H1 (cell line): ENCODE data around the gene ULBP3. TPM values are rescaled to one million over a fixed set of nuclear protein-coding genes. Genes with fewer than 3 reads are reported as not detected.

ENCODE experiments used
- CTCF ChIA-PET: fragments of 300-600 bp; sonication (Branson Sonifier 250); formaldehyde crosslinking; loops from one replicate; lab custom pipeline; 2021; ENCODE audit not compliant: partially characterized antibody; lab: Charles Lee
- POLR2A ChIA-PET: fragments of 300-600 bp; sonication (Branson Sonifier 250); formaldehyde crosslinking; loops from one replicate; lab custom pipeline; 2021; ENCODE audit warnings: inconsistent platforms; ENCODE audit not compliant: partially characterized antibody; lab: Charles Lee
- DNase-seq, 2 experiments: peaks; one replicate each; pipeline versions ENCODE4 v3.0.0 to v3.0.0-alpha.2; 2010 to 2022; ENCODE audit warnings: low spot score in 2 of 2, low read depth in 1 of 2, mixed read lengths in 1 of 2
- FAIRE-seq: peaks from 2 replicates; lab custom pipeline; 2011; peaks lifted over from hg19 to GRCh38; lab: Jason Lieb, UNC
- H2AFZ ChIP-seq: 2 replicates; pipeline ENCODE4 v1.8.1; 2012; ENCODE audit warnings: low read length, inconsistent platforms
- H2AK5ac ChIP-seq: 2 replicates; pipeline ENCODE4 v1.6.1; 2013; ENCODE audit warnings: low read depth, low read length
- H2BK120ac ChIP-seq: replicated peaks from 2 replicates; pipeline ENCODE3; 2013; ENCODE audit warnings: low read depth, low read length, inconsistent platforms
- H2BK12ac ChIP-seq: 2 replicates; pipeline ENCODE4 v1.6.1; 2013; ENCODE audit warnings: low read depth, low read length
- H2BK15ac ChIP-seq: 2 replicates; pipeline ENCODE4 v1.6.1; 2013; ENCODE audit warnings: low read length
- H2BK20ac ChIP-seq: 2 replicates; pipeline ENCODE4 v1.6.1; 2013; ENCODE audit warnings: low read length
- H2BK5ac ChIP-seq: 2 replicates; pipeline ENCODE4 v1.6.1; 2013; ENCODE audit warnings: low read depth, low read length
- H3K14ac ChIP-seq: 2 replicates; pipeline ENCODE4 v1.6.1; 2013; ENCODE audit warnings: inconsistent platforms; ENCODE audit not compliant: insufficient read length
- H3K18ac ChIP-seq: 2 replicates; pipeline ENCODE4 v1.6.1; 2013; ENCODE audit warnings: low read length; ENCODE audit errors: extremely low read depth
- H3K23ac ChIP-seq: 2 replicates; pipeline ENCODE4 v1.6.1; 2013; ENCODE audit warnings: inconsistent platforms; ENCODE audit not compliant: insufficient read length
- H3K23me2 ChIP-seq: 2 replicates; pipeline ENCODE4 v1.6.1; 2013; ENCODE audit warnings: low read depth, low read length
- H3K27ac ChIP-seq: 2 replicates; pipeline ENCODE4 v1.6.1; 2011; ENCODE audit warnings: low read depth, low read length, inconsistent platforms
- H3K27me3 ChIP-seq, 4 experiments: replicated peaks in 1 of 4; 1 replicate in 1 of 4; 2 replicates in 3 of 4; pipeline versions ENCODE4 v1.6.1 to v1.8.1; 2011 to 2013; ENCODE audit warnings: low read length in 3 of 4, mild to moderate bottlenecking in 3 of 4, inconsistent platforms in 2 of 4, mixed read lengths in 2 of 4, moderate library complexity in 1 of 4; ENCODE audit not compliant: control insufficient read depth in 3 of 4, insufficient read depth in 3 of 4; ENCODE audit errors: extremely low read depth in 1 of 4
- H3K36me3 ChIP-seq, 4 experiments: 2 replicates each; pipeline versions ENCODE4 v1.6.1 to v1.8.1; 2011 to 2013; ENCODE audit warnings: mild to moderate bottlenecking in 4 of 4, low read length in 3 of 4, moderate library complexity in 2 of 4, control low read depth in 1 of 4, inconsistent platforms in 1 of 4; ENCODE audit not compliant: insufficient read depth in 4 of 4, control insufficient read depth in 2 of 4
- H3K4ac ChIP-seq: replicated peaks from 2 replicates; pipeline ENCODE3; 2013; ENCODE audit warnings: low read length, low read depth, mixed read lengths, inconsistent platforms; ENCODE audit not compliant: insufficient read length
- H3K4me1 ChIP-seq, 4 experiments: replicated peaks in 1 of 4; 1 replicate in 1 of 4; 2 replicates in 3 of 4; pipeline versions ENCODE4 v1.6.1 to v1.8.1; 2011 to 2013; ENCODE audit warnings: low read length in 3 of 4, inconsistent platforms in 2 of 4, mixed read lengths in 1 of 4; ENCODE audit not compliant: insufficient read depth in 4 of 4, control insufficient read depth in 3 of 4
- H3K4me2 ChIP-seq, 2 experiments: 2 replicates each; pipeline versions ENCODE4 v1.6.1 to v1.8.1; 2011 to 2013; ENCODE audit warnings: low read depth in 2 of 2, low read length in 2 of 2, control low read depth in 1 of 2, inconsistent platforms in 1 of 2, mild to moderate bottlenecking in 1 of 2; ENCODE audit not compliant: insufficient read depth in 1 of 2
- H3K4me3 ChIP-seq, 4 experiments: fragments of 200-600, 300-600 bp in 1 of 4; sonication (generic), shearing (Covaris generic), sonication (Bioruptor Twin) in 1 of 4; 2 replicates each; pipeline versions ENCODE4 v1.5.1 to v1.8.1; 2011 to 2016; ENCODE audit warnings: low read length in 4 of 4, low read depth in 3 of 4, control low read depth in 2 of 4, inconsistent platforms in 2 of 4, mild to moderate bottlenecking in 2 of 4, mixed read lengths in 1 of 4, moderate library complexity in 1 of 4; ENCODE audit not compliant: insufficient read depth in 2 of 4; ENCODE audit errors: extremely low read depth in 1 of 4
- H3K56ac ChIP-seq: replicated peaks from 2 replicates; pipeline ENCODE3; 2013; ENCODE audit warnings: low read depth, mild to moderate bottlenecking, mixed read lengths, low read length, inconsistent platforms; ENCODE audit not compliant: insufficient read length
- H3K79me1 ChIP-seq: 2 replicates; pipeline ENCODE4 v1.6.1; 2013; ENCODE audit warnings: low read depth, low read length, control low read depth
- H3K79me2 ChIP-seq, 2 experiments: 2 replicates each; pipeline versions ENCODE4 v1.6.1 to v1.8.1; 2012 to 2013; ENCODE audit warnings: low read length in 2 of 2, mild to moderate bottlenecking in 2 of 2, inconsistent platforms in 1 of 2; ENCODE audit not compliant: insufficient read depth in 2 of 2, control insufficient read depth in 1 of 2
- H3K9ac ChIP-seq, 4 experiments: replicated peaks in 1 of 4; 1 replicate in 1 of 4; 2 replicates in 3 of 4; pipeline versions ENCODE4 v1.6.1 to v1.8.1; 2011 to 2013; ENCODE audit warnings: low read depth in 3 of 4, low read length in 3 of 4, control low read depth in 2 of 4, mild to moderate bottlenecking in 2 of 4, moderate library complexity in 2 of 4, inconsistent platforms in 1 of 4; ENCODE audit errors: extremely low read depth in 1 of 4
- H3K9me3 ChIP-seq, 2 experiments: 2 replicates each; pipeline versions ENCODE4 v1.6.1 to v1.8.1; 2012 to 2013; ENCODE audit warnings: mild to moderate bottlenecking in 2 of 2, moderate library complexity in 2 of 2, control low read depth in 1 of 2, inconsistent platforms in 1 of 2, low read depth in 1 of 2, low read length in 1 of 2, mixed read lengths in 1 of 2; ENCODE audit not compliant: insufficient read depth in 2 of 2
- H4K20me1 ChIP-seq, 2 experiments: replicated peaks in 1 of 2; 2 replicates each; pipeline versions ENCODE3 to v1.8.1; 2011 to 2013; ENCODE audit warnings: inconsistent platforms in 2 of 2, low read length in 2 of 2, mild to moderate bottlenecking in 1 of 2; ENCODE audit not compliant: insufficient read depth in 2 of 2, control insufficient read depth in 1 of 2
- H4K5ac ChIP-seq: 2 replicates; pipeline ENCODE4 v1.6.1; 2013; ENCODE audit warnings: low read length, low read depth, mixed read lengths, inconsistent platforms; ENCODE audit not compliant: insufficient read length
- H4K8ac ChIP-seq: 2 replicates; pipeline ENCODE4 v1.8.0; 2013; ENCODE audit warnings: mild to moderate bottlenecking, moderate library complexity, low read length, inconsistent platforms; ENCODE audit not compliant: insufficient read depth; ENCODE audit errors: extremely low read depth
- H4K91ac ChIP-seq: replicated peaks from 2 replicates; pipeline ENCODE3; 2013; ENCODE audit warnings: low read length, mixed read lengths, inconsistent platforms; ENCODE audit not compliant: insufficient read length
- TBP ChIP-seq: IDR thresholded peaks from 2 replicates; pipeline ENCODE4 v1.6.1; 2011; ENCODE audit warnings: low read depth, low read length, improper control_type of control experiment
- WGBS, 2 experiments: shearing (Covaris generic) in 1 of 2; methylation state at CpG; one replicate each; pipeline versions ENCODE4 v1.1.6 to v1.1.7; 2013 to 2015; ENCODE audit warnings: low lambda C conversion rate in 2 of 2, mixed read lengths in 2 of 2, inconsistent platforms in 1 of 2, low coverage in 1 of 2, missing lambda C conversion rate in 1 of 2; ENCODE audit not compliant: insufficient replicate concordance in 2 of 2, insufficient coverage in 1 of 2, insufficient read length in 1 of 2; ENCODE audit errors: extremely low coverage in 1 of 2, missing lambda C conversion rate in 1 of 2; 5-methylcytosine and 5-hydroxymethylcytosine counted together
- polyA plus RNA-seq, 7 experiments: library from polyadenylated mRNA; depleted of rRNA in 3 of 7; stranded (reverse) in 5 of 7; unstranded in 2 of 7; fragments of >200 nt in 5 of 7; fragments of 200-250 nt in 2 of 7; gene quantifications; 1 replicate in 5 of 7; 2 replicates in 1 of 7; 4 replicates in 1 of 7; pipeline versions ENCODE4 v1.2.1 to v1.2.3, GENCODE V29; 2011 to 2013; ENCODE audit warnings: missing spikeins in 2 of 7, mixed read lengths in 2 of 7
- total RNA-seq: library from RNA; stranded (reverse); fragmentation: NEBNext Ultra II Directional; extraction: Animal tissue kit (Norgen Biotek cat#: 25700); gene quantifications from 2 replicates; pipeline ENCODE4 v1.2.1, GENCODE V29; 2021

Gene ULBP3
- total and polyA plus RNA-seq, 2 of the 8 experiments (the other 6 are each of a cell fraction or from before 2014, with no cell fraction given), result 1.9 to 4.2 TPM

- no peak overlapping the region for H3K27ac ChIP-seq
- H4K20me1 ChIP-seq, result no peaks in the 10 kb centered on the region
- no peak overlapping the region for H4K91ac ChIP-seq
- no peak overlapping the region for H2BK120ac ChIP-seq
- H3K23me2 ChIP-seq, result no peaks in the 10 kb centered on the region; the same call in 1 of the 2 replicates
- no peak overlapping the region for H3K9ac ChIP-seq
- peaks cover 7 to 30% (median 20%) of the 10 kb centered on the region in 4 experiments; a peak in 6 of 7 replicates for H3K27me3 ChIP-seq
- H3K4me3 ChIP-seq, result no peak overlapping the region
- FAIRE-seq (no peak), DNase-seq (no peak)
- H2BK12ac ChIP-seq, result no peak overlapping the region
- no peak overlapping the region for H3K14ac ChIP-seq
- no peak overlapping the region for H2BK5ac ChIP-seq
- H2BK20ac ChIP-seq, result no peak overlapping the region
- no peak overlapping the region for H3K56ac ChIP-seq
- H3K9me3 ChIP-seq, result no peaks in the 10 kb centered on the region
- H3K4ac ChIP-seq, result no peak overlapping the region
- no peak overlapping the region for H3K23ac ChIP-seq
- no peaks in the 10 kb centered on the region for H3K79me2 ChIP-seq
- H4K5ac ChIP-seq, result no peak overlapping the region
- no peak overlapping the region for H4K8ac ChIP-seq
- no peak overlapping the region for H2AK5ac ChIP-seq
- H3K4me1 ChIP-seq, result peaks cover 0 to 6% (median 1%) of the 10 kb centered on the region in 4 experiments; a peak in 4 of 7 replicates
- 90% methylated on average over 9 of the region's 9 CpGs; no CpG with 5 or more reads in 1 of the 2 experiments for WGBS, 2 experiments
- POLR2A ChIA-PET, result no interaction called here
- CTCF ChIA-PET, result interaction anchor here (0.6 to 2.0 kb wide), 5 partner anchors 10 to 331 kb away, joined by 3 to 5 read pairs (median 3); no protein-coding TSS in a partner anchor
- no peak overlapping the region for H2AFZ ChIP-seq
- no peak overlapping the region for H3K18ac ChIP-seq
- H3K36me3 ChIP-seq, result no peaks in the 10 kb centered on the region
- H3K4me2 ChIP-seq, result no peak overlapping the region
- H2BK15ac ChIP-seq, result no peak overlapping the region
- H3K79me1 ChIP-seq, result no peaks in the 10 kb centered on the region
- TF ChIP-seq TBP, result no peak
These were observed 41.7 kb downstream of the ULBP3 start for GRCh38 chr6:150026976-150027805.
